NCI-H524 (cell line): Measurements from ENCODE around the gene OR5B17.
"Not testable (repeated sequence)": the region's sequence is repeated elsewhere in the genome, so short reads cannot be mapped to it uniquely, and the experiment has no call there.

Experiments used
- DNase-seq, 2 experiments: peaks; one replicate each; lab custom pipeline; 2025; lab: John Stamatoyannopoulos, UW

Gene OR5B17

GRCh38 chr11:58358969-58359368 is at the start of gene OR5B17:
Gene OR5B17, minus strand, starts transcription at chr11:58359069. Its CDS starts 0 bp downstream, at chr11:58359069.
- DNase-seq: no peak

- DNase-seq: no peak
Measured at GRCh38 chr11:58406774-58407173, 47.9 kb upstream of the OR5B17 start, which contains the start of gene OR5B3. Gene OR5B3, minus strand, starts transcription at chr11:58406874. Its CDS starts 3,465 bp downstream, at chr11:58403409.

- not testable (repeated sequence) for DNase-seq
Measured at GRCh38 chr11:58399622-58400021, 40.8 kb upstream of the OR5B17 start.

GRCh38 chr11:58395581-58395980 is 36.7 kb upstream of the OR5B17 start:
- no peak for DNase-seq

- DNase-seq: no peak
Measured at GRCh38 chr11:58394195-58394594, 35.3 kb upstream of the OR5B17 start.

GRCh38 chr11:58392746-58393145 is 33.9 kb upstream of the OR5B17 start:
- DNase-seq: no peak

GRCh38 chr11:58391879-58392278 is 33.0 kb upstream of the OR5B17 start:
- DNase-seq: no peak

- DNase-seq: no peak
Measured at GRCh38 chr11:58390551-58391063, 31.7 kb upstream of the OR5B17 start.

GRCh38 chr11:58354727-58355126 is 4.1 kb downstream of the OR5B17 start:
- no peak for DNase-seq

- DNase-seq: no peak
Measured at GRCh38 chr11:58345204-58345603, 13.7 kb downstream of the OR5B17 start.

GRCh38 chr11:58334708-58335107 is 24.2 kb downstream of the OR5B17 start:
- DNase-seq: no peak

GRCh38 chr11:58330861-58331260 is 28.0 kb downstream of the OR5B17 start:
- DNase-seq: no peak

- DNase-seq: no peak
Measured at GRCh38 chr11:58318532-58318931, 40.3 kb downstream of the OR5B17 start.

- DNase-seq: no peak
Measured at GRCh38 chr11:58316142-58316541, 42.7 kb downstream of the OR5B17 start.
